ENCODE results near the gene PRKG1. TPM values are rescaled to one million over a fixed set of nuclear protein-coding genes. Genes with fewer than 3 reads are reported as not detected.

The PRKG1 gene
- total and polyA plus RNA-seq, 7 donors: 4.5 to 49.0 (median 31.7) TPM

DNA sequence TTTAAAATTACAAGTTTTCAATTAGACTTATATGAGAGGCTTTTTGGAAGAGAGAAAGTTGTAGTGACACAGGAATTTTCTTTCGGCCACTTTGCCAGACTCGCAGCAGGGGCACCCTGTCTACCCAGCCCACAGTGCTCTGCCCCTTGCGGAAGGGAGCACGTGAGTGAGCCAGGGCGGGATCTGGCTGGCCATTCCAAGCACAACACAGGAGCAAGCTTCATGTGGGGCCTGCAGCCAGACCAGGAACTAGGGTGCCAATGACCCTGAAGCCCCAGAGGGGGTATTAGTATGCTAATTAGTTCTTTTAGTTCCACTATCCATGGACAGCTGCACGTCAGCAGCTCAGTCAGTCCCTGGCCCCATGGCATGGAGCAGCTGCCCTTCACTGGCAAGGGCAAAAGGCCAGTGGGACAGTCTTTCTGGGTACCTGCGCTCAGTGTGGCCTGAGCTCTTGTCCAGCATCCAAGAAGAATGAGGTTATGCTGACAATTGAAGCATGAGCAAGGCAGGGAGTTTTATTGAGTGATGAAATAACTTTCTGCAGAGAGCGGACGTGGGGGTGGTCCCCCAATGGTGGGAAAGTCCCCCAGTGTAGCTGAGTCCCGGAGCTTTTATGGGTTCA is 876.2 kb downstream of the PRKG1 start:
- H3K4me3 ChIP-seq: peak overlapping the region; percentile 46
- 27 to 28% (median 28%) methylated on average over 10 of the region's 10 CpGs for WGBS, 3 donors
- no peak for TF ChIP-seq CTCF (IDR thresholded peaks at IDR 0.05)
- no peaks in the 10 kb centered on the region for H3K36me3 ChIP-seq (ENCODE audit: insufficient read depth in 1 of 2, low read depth in 1 of 2)
- intact Hi-C loops (cut with DNase I): loop anchor here in 1 of 2 donors (5.0 kb wide), 1 partner anchor 83 kb away; no protein-coding TSS in a partner anchor
- ATAC-seq (peak; percentile 87 to 97 (median 94)), DNase-seq (peak; percentile 24 to 56)
- H3K27me3 ChIP-seq (ENCODE audit: insufficient read depth in 3 of 3, low read length in 2 of 3): no peaks in the 10 kb centered on the region
- H3K9me3 ChIP-seq: no peaks in the 10 kb centered on the region
- peak overlapping the region; percentile 83 for H3K27ac ChIP-seq
- H3K4me1 ChIP-seq: peaks cover 29% of the 10 kb centered on the region

DNA sequence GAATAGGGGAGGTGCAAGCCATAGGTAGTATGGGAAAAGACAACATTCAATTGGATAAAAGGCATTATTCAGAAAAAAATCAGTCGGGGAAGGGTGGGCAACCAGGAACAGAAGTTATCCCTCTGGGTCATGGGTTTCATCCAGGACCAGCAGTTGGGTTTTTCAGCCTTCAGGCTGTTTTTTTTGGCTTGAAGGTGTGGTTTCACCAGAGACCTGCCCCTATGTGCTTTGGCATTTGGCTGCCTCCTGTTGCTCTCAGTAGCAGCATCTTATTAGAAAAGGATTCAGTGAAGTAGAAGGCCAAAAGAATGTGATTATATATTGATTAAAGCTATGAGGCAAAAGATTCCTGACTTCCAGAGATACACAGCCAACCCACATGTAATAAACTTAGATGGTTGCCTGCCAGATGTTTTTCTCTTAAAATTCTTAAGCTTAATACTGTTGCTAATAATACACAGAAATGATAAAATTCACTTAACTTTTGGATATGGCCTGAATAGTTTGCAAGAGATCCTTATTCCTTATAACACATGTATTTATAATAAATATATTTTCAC is 876.8 kb downstream of the PRKG1 start:
- intact Hi-C loops (cut with DNase I): loop anchor here in 1 of 2 donors (5.0 kb wide), 1 partner anchor 84 kb away; no protein-coding TSS in a partner anchor
- 29 to 45% (median 39%) methylated on average over 1 of the region's 1 CpG for WGBS, 3 donors
- peak; percentile 10 to 40 (median 24) for ATAC-seq

GRCh38 chr10:51951601-51952000 is 877.3 kb downstream of the PRKG1 start:
- peaks cover 29% of the 10 kb centered on the region for H3K4me1 ChIP-seq
- H3K4me3 ChIP-seq: no peak overlapping the region
- no peaks in the 10 kb centered on the region for H3K36me3 ChIP-seq (ENCODE audit: insufficient read depth in 1 of 2, low read depth in 1 of 2)
- H3K27ac ChIP-seq: peak overlapping the region; percentile 83
- no peak for DNase-seq
- 12 to 16% (median 13%) methylated on average over 1 of the region's 1 CpG for WGBS, 3 donors
- TF ChIP-seq CTCF (IDR thresholded peaks at IDR 0.05): no peak
- ATAC-seq: peak in 2 of 4 donors; percentile 47 to 76
- H3K27me3 ChIP-seq (ENCODE audit: insufficient read depth in 3 of 3, low read length in 2 of 3): no peaks in the 10 kb centered on the region
- H3K9me3 ChIP-seq: no peaks in the 10 kb centered on the region
- intact Hi-C loops (cut with DNase I): loop anchor here in 1 of 2 donors (5.0 kb wide), 1 partner anchor 84 kb away; no protein-coding TSS in a partner anchor

More for the DNA sequence above, 876.8 kb downstream of the PRKG1 start:
- no peak for DNase-seq
- peaks cover 29% of the 10 kb centered on the region for H3K4me1 ChIP-seq
- H3K27ac ChIP-seq: peak overlapping the region; percentile 83
- TF ChIP-seq CTCF (IDR thresholded peaks at IDR 0.05): no peak
- no peak overlapping the region for H3K4me3 ChIP-seq
- no peaks in the 10 kb centered on the region for H3K27me3 ChIP-seq (ENCODE audit: insufficient read depth in 3 of 3, low read length in 2 of 3)
- H3K9me3 ChIP-seq: no peaks in the 10 kb centered on the region
- H3K36me3 ChIP-seq (ENCODE audit: insufficient read depth in 1 of 2, low read depth in 1 of 2): no peaks in the 10 kb centered on the region

DNA sequence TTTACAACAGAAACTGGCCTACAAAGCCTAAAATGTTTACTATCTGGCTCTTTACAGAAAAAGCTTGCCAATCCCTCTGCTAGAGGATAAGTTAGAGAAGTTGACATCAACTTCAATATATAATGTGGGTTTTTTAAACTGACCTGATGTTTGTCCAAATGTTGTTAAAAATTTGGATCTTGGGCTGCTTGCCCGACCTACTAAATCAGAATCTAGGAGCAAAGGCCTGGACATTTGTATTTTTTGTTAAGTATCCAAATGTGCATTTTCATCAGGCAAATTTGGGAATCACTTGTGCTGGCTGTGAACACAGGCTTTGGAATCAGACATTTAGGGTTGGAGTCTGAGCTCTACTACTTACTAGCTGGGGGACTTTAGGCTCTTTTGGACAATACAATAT is 877.8 kb downstream of the PRKG1 start:
- Histone ChIP-seq H3K4me3 (no peak overlapping the region), H3K9me3 (no peaks in the 10 kb centered on the region), H3K27me3 (ENCODE audit: insufficient read depth in 3 of 3, low read length in 2 of 3) (no peaks in the 10 kb centered on the region), H3K27ac (peak overlapping the region; percentile 6), H3K4me1 (peaks cover 29% of the 10 kb centered on the region), H3K36me3 (ENCODE audit: insufficient read depth in 1 of 2, low read depth in 1 of 2) (no peaks in the 10 kb centered on the region)
- 21 to 40% (median 38%) methylated on average over 1 of the region's 1 CpG for WGBS, 3 donors
- no peak for TF ChIP-seq CTCF (IDR thresholded peaks at IDR 0.05)
- DNase-seq: no peak
- no peak for ATAC-seq
- intact Hi-C loops (cut with DNase I): loop anchor here in 1 of 2 donors (5.0 kb wide), 1 partner anchor 85 kb away; no protein-coding TSS in a partner anchor
